GM21515 (cell line): Measurements from ENCODE around the gene SGMS1.
"Not testable (repeated sequence)": the region's sequence is repeated elsewhere in the genome, so short reads cannot be mapped to it uniquely, and the experiment has no call there.

Experiments
- ATAC-seq: cut with Tn5 transposase; IDR thresholded peaks from one replicate; pipeline ENCODE4 v1.9.1; 2021; ENCODE audit not compliant: unreplicated experiment

SGMS1 gene

DNA sequence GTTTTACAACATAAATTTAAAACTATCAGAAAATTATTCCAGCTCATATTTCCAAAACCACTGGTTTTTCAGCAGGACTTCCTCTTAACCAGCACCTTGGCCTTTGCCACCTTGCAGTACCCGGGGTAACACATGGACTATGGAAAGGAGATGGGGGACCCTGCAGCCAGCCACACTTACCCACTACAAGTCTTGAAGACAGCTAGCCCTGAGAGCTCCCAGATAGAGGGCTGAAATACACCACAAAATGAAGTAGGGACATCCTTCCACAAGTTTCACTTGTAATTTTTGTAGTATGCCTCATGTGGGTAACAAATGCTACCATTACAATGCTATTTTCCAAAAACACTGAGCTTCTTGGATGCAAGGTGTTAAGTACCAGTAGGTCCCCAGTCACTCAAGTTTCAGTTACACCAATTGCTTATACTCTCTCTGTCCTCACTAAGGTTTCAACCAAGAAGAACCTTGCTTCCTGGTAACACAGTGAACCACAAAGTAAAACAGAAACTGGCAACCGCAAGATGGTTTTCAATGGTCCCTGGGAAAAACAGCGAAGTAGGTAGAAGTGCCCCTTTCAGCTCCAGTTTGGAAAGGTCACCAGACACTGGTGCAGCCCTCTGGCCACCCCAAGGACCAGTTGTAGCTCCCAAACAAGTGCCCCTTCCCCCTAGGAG is 110.9 kb downstream of the SGMS1 start:
- ATAC-seq, result peak; percentile 55

GRCh38 chr10:50512214-50512595 is 111.6 kb downstream of the SGMS1 start:
- ATAC-seq, result no peak

- no peak for ATAC-seq
Observed at GRCh38 chr10:50511492-50512213, 112.1 kb downstream of the SGMS1 start.

- ATAC-seq, result no peak
Observed at GRCh38 chr10:50510517-50511473, 113.0 kb downstream of the SGMS1 start.

- ATAC-seq, result peak; percentile 72
Observed at GRCh38 chr10:50508315-50509051, 115.3 kb downstream of the SGMS1 start.

GRCh38 chr10:50506861-50507573 is 116.7 kb downstream of the SGMS1 start:
- ATAC-seq, result no peak

- ATAC-seq, result no peak
Observed at GRCh38 chr10:50504389-50504788, 119.4 kb downstream of the SGMS1 start.

DNA sequence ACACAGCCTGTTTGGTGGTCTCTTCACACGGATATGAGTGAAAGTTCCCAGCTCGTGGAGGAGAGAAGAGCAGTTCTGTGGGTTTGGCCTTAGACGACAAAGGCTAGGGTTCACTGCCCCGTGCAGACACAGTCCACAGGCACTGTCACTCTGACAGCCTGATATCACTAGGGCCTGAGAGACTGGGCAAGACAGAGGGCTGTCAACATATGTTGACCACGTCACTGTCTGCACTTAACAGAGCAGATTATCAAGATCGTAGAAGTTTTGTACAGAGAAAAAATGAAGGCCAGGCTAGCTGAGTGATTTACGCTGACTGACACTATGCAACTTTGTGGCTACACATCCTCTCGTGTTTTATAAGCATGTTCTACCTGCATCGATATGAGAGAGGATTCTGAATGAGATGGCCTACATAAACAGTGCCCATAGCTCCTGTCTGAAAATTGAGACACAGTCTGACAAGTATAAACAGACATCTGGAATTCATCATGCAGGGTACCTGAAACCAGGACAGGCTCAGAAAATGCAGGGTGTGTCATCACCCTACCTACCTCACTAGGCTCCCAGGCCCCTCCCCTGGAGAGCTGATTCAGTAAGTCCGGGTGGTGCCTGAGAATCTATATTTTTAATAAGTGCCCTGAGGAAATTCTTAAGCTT is 120.0 kb downstream of the SGMS1 start:
- no peak for ATAC-seq

GRCh38 chr10:50503156-50503555 is 120.6 kb downstream of the SGMS1 start:
- not testable (repeated sequence) for ATAC-seq

DNA sequence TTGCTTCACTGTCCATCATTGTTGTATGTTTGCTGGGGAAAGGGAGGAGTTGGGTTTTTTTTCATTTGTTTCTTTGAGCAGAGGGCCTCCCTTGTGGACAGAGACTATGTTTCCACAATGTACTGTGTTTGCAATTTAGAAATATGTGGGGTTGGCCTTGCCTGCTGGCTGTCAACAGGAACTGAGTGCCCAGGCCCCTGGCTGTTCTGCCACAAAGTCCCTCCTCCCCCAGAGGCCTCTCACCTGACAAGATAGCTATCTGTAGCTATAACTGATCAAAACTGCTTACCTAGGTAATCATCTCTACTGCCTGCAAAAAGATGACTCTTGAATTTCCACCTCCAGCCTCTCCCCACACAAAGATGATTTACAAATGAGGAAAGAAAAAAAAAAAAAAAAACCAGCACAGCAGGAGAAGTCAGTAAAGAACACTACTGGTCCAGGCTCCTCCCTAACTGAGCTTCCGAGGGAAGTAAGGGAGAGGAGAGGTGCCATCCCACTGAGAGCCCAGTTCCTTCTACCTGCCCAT is 121.8 kb downstream of the SGMS1 start:
- ATAC-seq, result no peak

DNA sequence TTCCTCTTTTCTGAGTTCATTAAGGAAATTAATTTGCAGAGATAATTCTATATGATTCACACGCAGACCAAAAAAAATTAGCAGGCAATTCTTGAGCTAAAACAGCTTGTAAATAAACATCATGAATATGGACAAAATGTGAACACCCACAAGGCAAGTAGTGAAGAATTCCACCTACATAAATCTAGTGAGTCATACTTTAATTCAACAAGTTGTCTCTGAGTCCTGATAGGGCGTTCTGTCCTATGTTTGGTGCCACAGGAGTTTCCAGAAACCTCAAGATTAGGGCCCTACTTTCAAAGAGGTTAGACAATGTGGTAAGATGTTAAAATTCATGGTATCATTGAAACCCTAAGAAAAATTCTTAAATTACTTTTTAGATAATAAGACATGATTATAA is 122.3 kb downstream of the SGMS1 start:
- ATAC-seq, result no peak

DNA sequence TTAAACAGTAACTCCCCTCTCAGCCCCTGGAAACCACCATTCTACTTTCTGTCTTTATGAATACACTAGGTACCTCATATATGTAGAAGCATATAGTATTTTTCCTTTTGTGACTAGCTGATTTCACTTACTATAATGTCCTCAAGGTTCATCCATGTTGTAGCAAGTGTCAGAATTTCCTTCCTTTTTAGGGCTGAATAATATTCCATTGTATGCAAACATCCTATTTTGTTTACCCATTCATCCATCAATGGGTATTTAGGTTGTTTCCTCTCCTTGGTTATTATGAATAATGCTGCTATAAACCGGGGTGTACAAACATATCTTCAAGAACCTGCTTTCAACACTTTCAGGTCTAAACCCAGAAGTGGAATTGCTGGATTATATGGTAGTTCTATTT is 125.3 kb downstream of the SGMS1 start:
- ATAC-seq, result no peak

DNA sequence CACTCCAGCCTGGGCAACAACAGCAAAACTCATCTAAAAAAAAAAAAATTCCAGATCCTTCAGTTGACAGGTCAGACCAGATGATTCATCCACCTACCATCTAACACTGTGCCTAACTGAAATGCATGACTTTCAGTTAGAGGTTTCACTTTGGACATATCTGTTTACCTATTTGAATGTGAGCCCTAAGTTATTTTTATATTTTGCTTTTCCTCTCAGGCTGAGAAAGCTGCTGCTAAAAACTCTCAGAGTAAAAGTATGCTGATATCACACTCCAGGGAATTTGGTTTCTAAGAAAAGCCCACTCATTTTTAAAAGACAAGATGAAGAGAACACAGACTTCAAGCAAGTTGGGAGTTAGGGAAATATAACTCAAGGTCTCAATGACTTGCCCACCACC is 126.0 kb downstream of the SGMS1 start:
- ATAC-seq, result peak; percentile 92

GRCh38 chr10:50496228-50496627 is 127.5 kb downstream of the SGMS1 start:
- no peak for ATAC-seq

GRCh38 chr10:50490241-50490640 is 133.5 kb downstream of the SGMS1 start:
- no peak for ATAC-seq

DNA sequence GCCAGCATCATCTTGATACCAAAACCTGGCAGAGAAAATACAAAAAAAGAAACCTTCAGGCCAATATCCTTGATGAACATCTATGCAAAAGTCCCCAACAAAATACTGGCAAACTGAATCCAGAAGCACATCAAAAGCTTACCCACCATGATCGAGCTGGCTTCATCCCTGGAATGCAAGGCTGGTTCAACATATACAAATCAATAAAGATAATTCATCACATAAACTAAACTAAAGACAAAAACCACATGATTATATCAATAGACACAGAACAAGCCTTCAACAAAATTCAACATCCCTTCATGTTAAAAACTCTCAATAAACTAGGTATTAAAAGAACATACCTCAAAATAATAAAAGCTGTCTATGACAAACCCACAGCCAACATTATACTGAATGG is 139.2 kb downstream of the SGMS1 start:
- ATAC-seq, result not testable (repeated sequence)

GRCh38 chr10:50480054-50481007 is 143.4 kb downstream of the SGMS1 start:
- no peak for ATAC-seq
